Stimulated activated memory B cell treated with anti-CD40 and anti-IgM and Interleukin-4, amounts not matched to agents 10 μg/mL and 1 μg/mL and 100 μg/mL, for 72 hours (primary cell): Measurements from ENCODE around the gene ADAD2.

Experiments
- ATAC-seq: fragments of 150-1000 bp; cut with Tn5 transposase; 2 replicates; pipeline ENCODE4 v1.10.0; 2021
- H3K27ac Mint-ChIP-seq: one replicate; pipeline ENCODE4 v1.8.0; 2022; ENCODE audit warnings: mild to moderate bottlenecking, mixed read lengths
- H3K27me3 Mint-ChIP-seq: one replicate; pipeline ENCODE4 v1.8.0; 2022; ENCODE audit warnings: mixed read lengths
- H3K36me3 Mint-ChIP-seq: one replicate; pipeline ENCODE4 v1.8.0; 2022; ENCODE audit warnings: mixed read lengths
- H3K4me1 Mint-ChIP-seq: one replicate; pipeline ENCODE4 v1.8.0; 2022; ENCODE audit warnings: mixed read lengths
- H3K4me3 Mint-ChIP-seq: one replicate; pipeline ENCODE4 v1.8.0; 2022; ENCODE audit warnings: mild to moderate bottlenecking, moderate library complexity, mixed read lengths
- H3K9me3 Mint-ChIP-seq: one replicate; pipeline ENCODE4 v1.8.0; 2022; ENCODE audit warnings: mixed read lengths

ADAD2 gene

GRCh38 chr16:84166796-84167695 lies 23.9 kb upstream of the ADAD2 start:
- Mint-ChIP-seq H3K27me3 (peaks cover 27% of the 10 kb centered on the region), H3K36me3 (no peaks in the 10 kb centered on the region), H3K27ac (no peak overlapping the region), H3K9me3 (no peaks in the 10 kb centered on the region), H3K4me3 (no peak overlapping the region), H3K4me1 (no peaks in the 10 kb centered on the region)
- peak; percentile 63 for ATAC-seq

- no peaks in the 10 kb centered on the region for H3K36me3 Mint-ChIP-seq
- H3K9me3 Mint-ChIP-seq, result no peaks in the 10 kb centered on the region
- no peak overlapping the region for H3K27ac Mint-ChIP-seq
- H3K4me3 Mint-ChIP-seq, result no peak overlapping the region
- H3K4me1 Mint-ChIP-seq, result peaks cover under 1% of the 10 kb centered on the region
- peaks cover 27% of the 10 kb centered on the region for H3K27me3 Mint-ChIP-seq
- no peak for ATAC-seq
Measured at GRCh38 chr16:84169765-84170310, 21.1 kb upstream of the ADAD2 start.

GRCh38 chr16:84174396-84174795 lies 16.6 kb upstream of the ADAD2 start:
- Mint-ChIP-seq H3K27ac (no peak overlapping the region), H3K4me1 (peaks cover 15% of the 10 kb centered on the region), H3K36me3 (peaks cover 13% of the 10 kb centered on the region), H3K4me3 (no peak overlapping the region), H3K9me3 (no peaks in the 10 kb centered on the region), H3K27me3 (peaks cover 12% of the 10 kb centered on the region)
- ATAC-seq, result no peak

GRCh38 chr16:84175350-84176081 lies 15.4 kb upstream of the ADAD2 start:
- Mint-ChIP-seq H3K36me3 (peaks cover 14% of the 10 kb centered on the region), H3K4me3 (peak overlapping the region; percentile 16), H3K27ac (peak overlapping the region; percentile 49), H3K9me3 (no peaks in the 10 kb centered on the region), H3K27me3 (peaks cover under 1% of the 10 kb centered on the region), H3K4me1 (peaks cover 15% of the 10 kb centered on the region)
- ATAC-seq, result peak; percentile 83

GRCh38 chr16:84176192-84177053 lies 14.5 kb upstream of the ADAD2 start:
- no peak for ATAC-seq

GRCh38 chr16:84177741-84178073 lies 13.2 kb upstream of the ADAD2 start:
- H3K27me3 Mint-ChIP-seq, result no peaks in the 10 kb centered on the region
- peaks cover 15% of the 10 kb centered on the region for H3K4me1 Mint-ChIP-seq
- no peak for ATAC-seq
- no peaks in the 10 kb centered on the region for H3K9me3 Mint-ChIP-seq
- H3K36me3 Mint-ChIP-seq, result peaks cover 30% of the 10 kb centered on the region
- no peak overlapping the region for H3K27ac Mint-ChIP-seq
- no peak overlapping the region for H3K4me3 Mint-ChIP-seq

More at GRCh38 chr16:84176192-84177053, 14.5 kb upstream of the ADAD2 start:
- Mint-ChIP-seq H3K9me3 (no peaks in the 10 kb centered on the region), H3K27me3 (no peaks in the 10 kb centered on the region), H3K4me1 (peaks cover 15% of the 10 kb centered on the region), H3K27ac (no peak overlapping the region), H3K4me3 (no peak overlapping the region), H3K36me3 (peaks cover 22% of the 10 kb centered on the region)

- Mint-ChIP-seq H3K27ac (no peak overlapping the region), H3K36me3 (peaks cover 36% of the 10 kb centered on the region)
Measured at GRCh38 chr16:84178146-84178765, 12.7 kb upstream of the ADAD2 start.

GRCh38 chr16:84178892-84179611 lies 11.9 kb upstream of the ADAD2 start:
- Mint-ChIP-seq H3K36me3 (peaks cover 42% of the 10 kb centered on the region), H3K27ac (no peak overlapping the region), H3K27me3 (no peaks in the 10 kb centered on the region), H3K4me1 (peaks cover 18% of the 10 kb centered on the region), H3K9me3 (no peaks in the 10 kb centered on the region), H3K4me3 (no peak overlapping the region)
- no peak for ATAC-seq

More at GRCh38 chr16:84178146-84178765, 12.7 kb upstream of the ADAD2 start:
- no peak for ATAC-seq
- Mint-ChIP-seq H3K9me3 (no peaks in the 10 kb centered on the region), H3K4me3 (no peak overlapping the region), H3K27me3 (no peaks in the 10 kb centered on the region), H3K4me1 (peaks cover 15% of the 10 kb centered on the region)

GRCh38 chr16:84179612-84180320 lies 11.2 kb upstream of the ADAD2 start:
- H3K27me3 Mint-ChIP-seq, result no peaks in the 10 kb centered on the region
- no peak overlapping the region for H3K4me3 Mint-ChIP-seq
- no peaks in the 10 kb centered on the region for H3K9me3 Mint-ChIP-seq
- H3K27ac Mint-ChIP-seq, result no peak overlapping the region
- H3K4me1 Mint-ChIP-seq, result peaks cover 25% of the 10 kb centered on the region
- no peak for ATAC-seq
- H3K36me3 Mint-ChIP-seq, result peaks cover 49% of the 10 kb centered on the region

- no peak overlapping the region for H3K27ac Mint-ChIP-seq
Measured at GRCh38 chr16:84180519-84181140, 10.3 kb upstream of the ADAD2 start.

GRCh38 chr16:84181144-84181915 lies 9.6 kb upstream of the ADAD2 start:
- H3K9me3 Mint-ChIP-seq, result no peaks in the 10 kb centered on the region
- H3K36me3 Mint-ChIP-seq, result peaks cover 54% of the 10 kb centered on the region
- no peak overlapping the region for H3K27ac Mint-ChIP-seq
- ATAC-seq, result no peak
- H3K4me1 Mint-ChIP-seq, result peaks cover 25% of the 10 kb centered on the region
- no peaks in the 10 kb centered on the region for H3K27me3 Mint-ChIP-seq
- H3K4me3 Mint-ChIP-seq, result no peak overlapping the region

More at GRCh38 chr16:84180519-84181140, 10.3 kb upstream of the ADAD2 start:
- H3K4me1 Mint-ChIP-seq, result peaks cover 25% of the 10 kb centered on the region
- H3K27me3 Mint-ChIP-seq, result no peaks in the 10 kb centered on the region
- H3K36me3 Mint-ChIP-seq, result peaks cover 54% of the 10 kb centered on the region
- ATAC-seq, result no peak
- H3K9me3 Mint-ChIP-seq, result no peaks in the 10 kb centered on the region
- H3K4me3 Mint-ChIP-seq, result no peak overlapping the region

GRCh38 chr16:84182104-84182503 lies 8.9 kb upstream of the ADAD2 start:
- peaks cover 58% of the 10 kb centered on the region for H3K36me3 Mint-ChIP-seq

More at GRCh38 chr16:84182104-84182503, 8.9 kb upstream of the ADAD2 start:
- H3K27me3 Mint-ChIP-seq, result no peaks in the 10 kb centered on the region
- H3K4me3 Mint-ChIP-seq, result no peak overlapping the region
- ATAC-seq, result no peak
- no peak overlapping the region for H3K27ac Mint-ChIP-seq
- no peaks in the 10 kb centered on the region for H3K9me3 Mint-ChIP-seq
- peaks cover 31% of the 10 kb centered on the region for H3K4me1 Mint-ChIP-seq
